SH-SY5Y (cell line): Measurements from ENCODE around the gene ITGB2.

ENCODE experiments used
- GATA2 ChIP-seq: IDR thresholded peaks from 2 replicates; pipeline ENCODE4 v1.6.1; 2011; ENCODE audit warnings: mild to moderate bottlenecking, low read depth, low read length
- GATA3 ChIP-seq: IDR thresholded peaks from 2 replicates; pipeline ENCODE4 v1.6.1; 2011; ENCODE audit warnings: low read depth, mild to moderate bottlenecking, low read length, moderate library complexity

DNA sequence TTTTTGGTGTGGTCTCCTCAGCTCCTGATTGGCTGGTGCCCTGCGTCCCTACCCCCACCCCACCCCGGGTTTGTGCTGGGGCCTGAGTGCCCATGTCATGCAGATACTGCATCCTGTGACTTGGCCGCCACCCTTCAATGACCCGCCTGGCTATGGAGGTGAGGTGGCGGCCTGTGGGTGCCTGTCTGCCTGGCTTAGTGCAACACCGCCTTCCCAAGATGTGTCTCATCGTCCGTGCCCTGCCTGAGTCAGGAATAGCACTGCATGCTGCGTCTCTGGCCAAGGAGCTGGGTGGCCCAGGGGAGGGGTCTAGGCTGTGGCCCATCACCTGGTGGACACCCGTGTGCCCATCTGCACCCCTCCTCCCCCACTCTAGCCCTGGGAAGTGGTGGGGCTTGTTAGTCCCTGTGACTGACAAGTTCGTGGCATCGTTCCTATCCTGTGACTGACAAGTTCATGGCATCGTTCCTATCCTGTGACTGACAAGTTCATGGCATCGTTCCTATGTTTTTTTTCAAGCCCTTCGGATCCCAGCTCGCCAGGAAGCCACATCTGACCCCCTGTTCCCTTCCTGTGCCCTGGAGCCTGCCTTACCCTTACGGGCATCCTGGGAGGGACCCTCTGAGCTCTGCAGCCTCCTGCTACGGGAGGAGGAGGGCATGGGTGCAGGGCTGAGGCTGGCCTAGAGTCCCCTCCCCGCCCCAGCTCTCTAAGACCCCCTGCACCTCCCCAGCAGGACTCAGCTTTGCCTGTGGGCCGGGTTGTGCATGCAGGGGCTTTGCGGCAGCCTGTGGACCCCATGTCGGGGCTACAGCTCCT is 26.6 kb upstream of the ITGB2 start:
- TF ChIP-seq GATA2 = no peak
- no peak for TF ChIP-seq GATA3
